ENCODE measurements around the gene RPRD1A.

GRCh38 chr18:36031407-36031806 is 36.0 kb downstream of the RPRD1A start:
- TF ChIP-seq CTCF (conservative IDR thresholded peaks at IDR 0.05; ENCODE audit: low read depth, low read length): no peak
- no peak for TF ChIP-seq RAD21 (IDR thresholded peaks at IDR 0.05; ENCODE audit: low read length)
- TF ChIP-seq CEBPB (IDR thresholded peaks at IDR 0.05; ENCODE audit: low read depth, low read length): no peak
- no peak for TF ChIP-seq SMC3 (IDR thresholded peaks at IDR 0.05; ENCODE audit: low read depth, low read length)
- TF ChIP-seq POLR2A (IDR thresholded peaks at IDR 0.05; ENCODE audit: low read depth, low read length): no peak
- no peak for TF ChIP-seq NFE2L2 (IDR thresholded peaks at IDR 0.05; ENCODE audit: low read depth, low read length)
- TF ChIP-seq MXI1 (IDR thresholded peaks at IDR 0.05; ENCODE audit: borderline replicate concordance, low read depth, low read length): no peak
- no peak for TF ChIP-seq RFX5 (IDR thresholded peaks at IDR 0.05; ENCODE audit: low read depth, low read length)
- TF ChIP-seq RCOR1 (IDR thresholded peaks at IDR 0.05; ENCODE audit: insufficient replicate concordance, low read length): no peak
- no peak for TF ChIP-seq BHLHE40 (IDR thresholded peaks at IDR 0.05; ENCODE audit: low read depth, low read length)

All from IMR-90 (cell line).